COLO829 (cell line): ENCODE data around the gene IL31.

Source experiments
- DNase-seq: peaks from one replicate; pipeline ENCODE4 v3.0.0; 2012; ENCODE audit warnings: low spot score

The IL31 gene

GRCh38 chr12:122155705-122156104, 18.3 kb downstream of the IL31 start:
- DNase-seq = no peak

DNA sequence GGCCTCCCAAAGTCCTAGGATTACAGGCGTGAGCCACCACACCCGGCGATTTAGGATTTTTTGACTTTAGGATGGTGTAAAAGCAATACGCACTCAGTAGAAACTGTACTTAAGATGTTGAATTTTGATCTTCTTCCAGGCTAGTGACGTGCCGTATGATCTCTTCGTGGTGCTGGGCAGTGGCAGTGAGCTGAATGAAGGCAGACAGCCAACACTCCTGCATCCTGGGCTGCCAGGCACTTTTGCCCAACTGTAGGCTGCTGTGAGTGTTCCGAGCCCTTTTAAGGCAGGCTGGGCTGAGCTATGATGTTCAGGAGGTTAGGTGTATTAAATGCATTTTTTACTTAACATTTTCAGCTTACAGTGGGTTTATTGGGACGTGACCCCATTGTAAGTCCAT, 21.3 kb downstream of the IL31 start:
- DNase-seq = no peak

DNA sequence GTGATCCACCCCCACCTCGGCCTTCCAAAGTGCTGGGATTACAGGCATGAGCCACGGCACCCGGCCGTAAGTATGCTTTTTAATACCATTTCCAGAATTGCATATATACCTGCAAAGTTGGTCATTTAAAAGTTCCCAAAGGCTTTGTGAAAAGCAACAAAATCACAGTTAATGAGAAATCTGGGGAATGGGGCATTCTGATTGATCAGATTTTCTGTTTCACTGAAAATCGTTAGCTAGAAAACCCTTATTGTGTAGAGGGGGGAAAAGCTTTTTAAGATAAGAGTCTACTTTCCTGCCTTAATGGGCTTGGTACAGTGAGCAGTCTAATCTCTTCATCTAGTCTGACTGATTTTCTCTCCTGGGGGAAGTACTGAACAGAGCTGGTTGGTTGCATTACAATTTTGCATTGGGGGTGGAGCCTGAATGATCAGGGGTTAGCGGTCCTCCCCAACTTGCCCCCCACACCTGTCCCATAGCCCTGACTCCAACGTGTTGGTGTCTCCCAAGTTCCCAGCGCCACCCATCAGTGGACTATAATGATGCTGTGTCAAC, 23.8 kb downstream of the IL31 start:
- no peak for DNase-seq

DNA sequence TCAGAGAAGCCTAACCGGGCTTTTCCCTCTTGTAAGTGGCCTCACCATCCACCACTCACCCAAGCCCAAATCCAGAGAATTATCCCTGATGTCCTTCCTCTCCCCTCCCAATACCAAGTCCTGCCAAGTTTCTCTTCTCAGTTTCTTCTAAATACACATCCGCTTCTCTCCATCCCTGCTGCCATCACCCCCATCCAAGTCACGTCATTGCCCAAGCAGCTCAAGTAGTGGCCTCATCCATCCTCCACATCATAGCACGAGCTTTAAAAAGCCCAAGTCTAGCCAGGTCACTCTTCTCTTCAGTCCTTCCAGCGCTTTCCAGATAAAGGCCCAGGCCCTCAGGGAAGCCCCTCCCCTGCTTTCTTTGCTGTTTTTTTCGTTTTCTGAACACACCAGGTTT, 25.4 kb downstream of the IL31 start:
- no peak for DNase-seq

GRCh38 chr12:122147514-122148290, 26.3 kb downstream of the IL31 start:
- DNase-seq = no peak

- DNase-seq = no peak
Measured at GRCh38 chr12:122145505-122146330, 28.3 kb downstream of the IL31 start.

DNA sequence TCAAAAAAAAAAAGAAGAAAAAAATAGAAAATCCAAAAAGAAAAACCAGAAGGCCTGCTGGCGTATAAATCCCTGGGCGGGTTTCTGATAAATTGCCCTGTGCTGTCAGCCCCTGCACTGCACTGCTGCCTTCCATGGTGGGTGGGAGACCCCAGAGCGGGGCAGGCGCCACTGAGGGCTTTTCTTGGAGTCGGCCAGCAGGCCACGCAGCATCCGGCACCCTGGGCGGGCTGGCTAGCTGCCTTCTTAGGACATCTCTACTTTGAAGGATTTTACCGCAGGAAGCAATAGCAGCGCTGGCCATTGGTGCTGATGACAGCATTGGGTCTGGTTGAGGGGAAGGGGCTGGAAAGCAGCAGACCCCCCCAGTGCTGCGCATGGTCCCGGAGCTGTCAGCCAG, 29.1 kb downstream of the IL31 start:
- DNase-seq = no peak

DNA sequence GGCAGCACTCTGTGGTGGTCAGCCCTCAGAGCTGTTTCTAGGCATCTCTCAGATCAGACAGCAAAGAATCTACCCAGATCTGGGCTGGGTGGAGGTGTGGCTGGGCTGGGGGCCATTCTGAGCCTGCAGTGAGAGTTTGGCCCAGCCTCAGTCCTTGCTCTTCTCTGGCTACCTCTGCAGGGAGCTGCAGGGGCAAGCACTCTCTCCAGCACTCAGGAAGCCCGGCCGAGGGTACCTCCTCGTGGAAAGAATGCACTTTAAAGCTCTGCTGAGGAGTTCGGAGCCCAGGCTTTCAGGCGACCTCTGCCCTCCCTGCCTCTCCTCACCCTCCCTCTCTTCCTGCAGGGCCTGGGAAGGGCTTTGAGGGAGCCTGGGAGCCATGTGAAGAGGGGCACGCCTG, 31.2 kb downstream of the IL31 start:
- DNase-seq = no peak

DNA sequence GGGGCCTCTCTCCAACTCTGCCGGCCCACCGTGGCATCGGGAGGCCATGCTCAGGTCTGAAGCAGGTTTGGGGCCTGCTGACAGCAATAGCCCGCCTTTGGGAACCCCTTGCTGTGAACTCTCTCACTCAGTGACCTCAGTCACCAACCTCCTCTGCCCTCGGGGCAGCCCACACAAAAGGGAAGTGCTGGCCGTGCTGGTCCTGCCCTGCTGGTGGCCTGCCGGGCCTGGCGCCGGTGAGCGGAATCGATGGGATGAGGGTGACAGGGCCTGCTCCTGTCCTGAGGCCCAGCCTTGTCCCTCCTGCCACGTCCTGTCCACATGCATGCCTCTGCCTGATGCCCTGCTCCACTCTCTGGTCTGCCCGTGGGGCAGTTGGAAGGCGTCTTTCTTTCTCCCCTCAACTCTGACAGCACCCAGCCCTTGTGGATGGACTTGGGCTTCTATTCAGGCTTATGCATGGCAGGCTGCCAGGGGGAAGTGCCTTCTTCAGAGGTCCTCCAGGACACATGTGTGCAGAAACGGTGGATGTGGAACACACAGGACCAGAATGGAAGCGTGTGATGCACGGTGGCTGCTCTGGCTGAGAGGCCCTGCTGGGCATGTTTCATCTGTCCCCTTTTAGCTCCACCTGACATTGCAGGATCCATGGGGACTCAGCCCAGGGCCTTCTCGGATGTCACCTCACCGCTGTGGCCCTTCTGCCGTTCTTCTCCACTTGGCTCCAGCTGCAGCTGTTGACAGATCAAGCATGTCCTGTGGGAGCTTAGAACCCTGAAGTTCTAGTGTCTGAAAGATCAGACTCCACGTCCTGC, 31.9 kb downstream of the IL31 start:
- no peak for DNase-seq

DNA sequence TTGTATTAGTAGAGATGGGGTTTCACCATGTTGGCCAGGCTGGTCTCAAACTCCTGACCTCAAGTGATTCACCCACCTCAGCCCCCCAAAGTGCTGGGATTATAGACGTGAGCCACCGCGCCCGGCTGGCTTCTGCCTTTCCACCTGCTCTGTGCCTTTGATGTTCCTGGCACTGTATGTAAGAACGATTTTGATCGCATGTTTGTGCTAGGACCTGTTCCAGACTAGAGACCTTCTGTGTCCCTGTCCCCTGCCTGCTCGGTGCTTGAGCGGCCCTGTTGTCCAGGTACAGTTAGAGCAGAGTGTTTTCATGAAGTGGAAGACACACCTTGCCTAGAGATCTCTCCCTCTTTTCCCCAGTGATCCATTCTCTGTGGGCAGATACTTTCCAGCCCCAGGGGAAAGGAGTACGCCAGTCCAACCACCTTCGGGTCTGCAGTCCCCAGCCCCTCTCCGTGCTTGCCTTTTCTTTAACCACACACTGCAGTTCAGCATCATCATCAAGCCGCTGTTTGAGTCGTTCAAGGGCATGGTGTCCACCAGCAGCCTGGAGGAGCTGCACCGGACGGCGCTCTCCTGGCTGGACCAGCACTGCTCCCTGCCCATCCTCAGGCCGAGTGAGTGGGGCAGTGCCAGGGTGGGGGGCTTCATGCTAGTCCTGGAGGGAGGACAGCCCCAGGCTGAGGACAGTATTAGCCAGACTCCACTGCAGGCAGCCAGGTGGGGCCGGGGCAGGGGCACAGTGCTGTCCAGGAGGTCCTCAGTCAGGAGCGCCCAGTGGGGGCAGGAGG, 33.4 kb downstream of the IL31 start:
- no peak for DNase-seq

GRCh38 chr12:122139941-122140340, 34.1 kb downstream of the IL31 start:
- no peak for DNase-seq

GRCh38 chr12:122139266-122139665, 34.8 kb downstream of the IL31 start:
- DNase-seq = no peak

- no peak for DNase-seq
Measured at GRCh38 chr12:122138616-122139015, 35.4 kb downstream of the IL31 start.

- DNase-seq = no peak
Measured at GRCh38 chr12:122138181-122138580, 35.8 kb downstream of the IL31 start.

DNA sequence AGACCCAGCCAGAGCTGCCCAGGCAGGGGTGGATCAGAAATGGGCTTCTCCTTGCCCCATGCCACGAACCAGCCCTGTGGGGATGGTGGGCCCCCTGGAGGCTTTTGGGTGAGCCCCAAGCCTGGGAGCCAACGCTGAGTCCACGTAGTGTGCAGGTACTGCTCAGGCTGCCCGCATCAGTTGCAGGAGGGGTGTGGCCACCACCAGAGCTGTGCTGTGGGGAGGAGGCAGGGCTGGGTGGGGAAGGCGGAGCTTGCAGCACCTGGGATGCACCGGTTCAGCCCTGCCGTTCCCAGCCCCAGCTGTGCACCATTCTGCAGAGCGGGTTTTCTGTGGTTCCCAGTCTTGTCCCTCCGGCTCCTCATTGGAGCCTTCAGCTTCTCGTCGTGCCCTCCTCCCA, 36.3 kb downstream of the IL31 start:
- DNase-seq = no peak

GRCh38 chr12:122137229-122137628, 36.8 kb downstream of the IL31 start:
- no peak for DNase-seq

DNA sequence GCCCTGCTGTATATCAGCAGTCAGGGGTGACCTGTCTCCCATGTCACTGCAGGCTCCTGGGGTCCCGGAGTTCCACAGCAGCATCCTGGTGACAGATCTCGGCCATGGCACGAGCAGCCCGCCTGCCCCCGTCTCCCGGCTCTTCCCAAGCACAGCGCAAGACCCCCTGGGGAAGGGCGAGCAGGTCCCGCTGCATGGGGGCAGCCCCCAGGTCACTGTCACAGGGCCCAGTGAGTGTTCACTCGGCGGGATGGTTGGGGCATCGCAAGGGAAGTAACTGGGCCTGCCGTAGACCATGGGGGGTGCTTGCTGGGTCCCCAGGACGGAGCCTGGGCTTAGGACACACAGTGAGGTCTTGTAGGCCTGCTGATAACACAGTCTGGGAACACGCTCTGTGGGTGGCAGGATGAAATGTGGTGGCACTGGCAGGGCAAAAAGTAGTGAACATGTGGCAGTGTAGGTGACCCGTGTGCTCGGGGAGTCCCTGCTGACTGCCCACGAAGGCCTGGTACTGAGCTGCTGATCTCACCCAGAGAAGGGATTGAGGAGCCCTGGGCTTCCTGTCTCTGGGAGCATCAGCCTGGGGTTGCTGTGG, 38.5 kb downstream of the IL31 start:
- DNase-seq = no peak

GRCh38 chr12:122133192-122133950, 40.6 kb downstream of the IL31 start:
- no peak for DNase-seq

GRCh38 chr12:122130150-122130549, 43.9 kb downstream of the IL31 start:
- DNase-seq = no peak

- no peak for DNase-seq
Measured at GRCh38 chr12:122129131-122129530, 44.9 kb downstream of the IL31 start.
